Neuron (in vitro differentiated cells): ENCODE data around the gene TMEM38B.
"Not testable (repeated sequence)": the region's sequence is repeated elsewhere in the genome, so short reads cannot be mapped to it uniquely, and the experiment has no call there.

ENCODE experiments used
- H2AFZ ChIP-seq: one replicate; pipeline ENCODE4 v1.6.1; 2013; ENCODE audit warnings: low read depth, mild to moderate bottlenecking, inconsistent platforms, low read length, moderate library complexity
- H3K27me3 ChIP-seq: one replicate; pipeline ENCODE4 v1.6.1; 2013; ENCODE audit warnings: low read length; ENCODE audit not compliant: insufficient read depth
- H3K36me3 ChIP-seq: one replicate; pipeline ENCODE4 v1.6.1; 2013; ENCODE audit warnings: low read length; ENCODE audit not compliant: insufficient read depth
- H3K4me1 ChIP-seq: one replicate; pipeline ENCODE4 v1.6.1; 2013; ENCODE audit warnings: low read length; ENCODE audit not compliant: insufficient read depth
- H3K4me3 ChIP-seq: 2 replicates; pipeline ENCODE4 v1.5.1; 2013; ENCODE audit warnings: mild to moderate bottlenecking, low read length, moderate library complexity
- H3K9me3 ChIP-seq: one replicate; pipeline ENCODE4 v1.6.1; 2013; ENCODE audit warnings: low read length

The TMEM38B gene

DNA sequence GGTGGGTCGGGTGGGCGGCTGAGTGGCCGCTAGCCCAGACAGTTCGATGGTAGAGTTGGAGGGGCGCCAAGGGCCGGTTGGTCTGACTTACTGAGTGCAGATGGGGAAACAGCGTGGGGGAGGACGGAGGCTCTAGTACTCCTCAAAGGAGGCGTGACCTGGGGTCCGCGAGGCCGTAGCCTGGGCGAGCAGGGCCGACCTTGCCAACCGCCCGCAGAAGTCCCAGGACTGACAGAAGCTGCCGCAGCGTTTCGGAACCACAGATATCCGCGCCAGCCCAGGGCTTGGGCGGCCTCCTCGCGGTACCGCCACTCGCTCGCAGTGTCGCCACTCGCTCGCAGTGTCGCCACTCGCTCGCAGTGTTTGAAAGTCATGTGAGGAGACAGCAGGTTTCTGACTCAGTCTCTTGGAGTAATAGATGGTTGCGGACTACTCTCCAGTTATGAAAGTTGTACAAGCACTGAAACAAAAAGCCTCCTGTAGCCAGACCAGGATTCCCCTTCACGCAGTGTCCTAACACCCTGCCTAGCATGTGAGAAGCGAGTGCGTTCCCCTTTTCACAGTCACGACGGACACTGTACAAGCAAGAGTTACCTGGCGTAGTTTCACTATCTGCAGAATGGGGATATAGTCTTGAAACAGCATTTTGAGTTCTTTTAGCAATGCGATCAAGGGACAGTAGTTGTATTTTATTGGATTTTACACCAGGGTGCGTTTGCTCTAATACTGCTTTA lies 674 bp downstream of the TMEM38B start:
- Histone ChIP-seq H3K9me3 (no peaks in the 10 kb centered on the region), H3K36me3 (no peaks in the 10 kb centered on the region), H2AFZ (peak overlapping the region; percentile 80), H3K27me3 (no peaks in the 10 kb centered on the region), H3K4me3 (peak overlapping the region; percentile 65), H3K4me1 (peaks cover 18% of the 10 kb centered on the region)

DNA sequence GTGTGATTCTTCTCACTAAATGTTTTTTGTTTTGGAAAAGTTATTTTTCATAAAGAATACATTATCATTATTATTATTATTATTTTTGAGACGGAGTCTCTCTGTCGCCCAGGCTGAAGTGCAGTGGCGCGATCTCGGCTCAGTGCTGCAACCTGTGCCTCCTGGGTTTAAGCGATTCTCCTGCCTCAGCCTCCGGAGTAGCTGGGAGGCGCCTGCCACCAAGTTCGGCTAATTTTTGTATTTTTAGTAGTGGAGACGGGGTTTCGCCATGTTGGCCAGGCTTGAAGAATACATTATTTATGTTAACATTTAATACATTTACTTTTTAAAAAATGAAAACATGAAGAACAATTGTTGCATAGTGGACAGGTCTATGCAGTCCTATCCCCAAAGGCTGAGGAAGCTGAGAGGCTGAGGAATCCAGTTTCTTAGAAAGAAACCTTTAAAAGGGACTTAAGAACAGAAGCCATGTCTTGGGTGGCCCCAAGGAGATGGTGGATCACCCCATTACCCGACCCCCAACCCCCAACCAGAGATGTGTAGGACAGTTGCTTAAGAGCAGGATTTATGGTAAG lies 2.0 kb downstream of the TMEM38B start:
- H2AFZ ChIP-seq: no peak overlapping the region
- no peaks in the 10 kb centered on the region for H3K9me3 ChIP-seq
- no peaks in the 10 kb centered on the region for H3K27me3 ChIP-seq
- H3K4me1 ChIP-seq: peaks cover 18% of the 10 kb centered on the region
- H3K4me3 ChIP-seq: peak overlapping the region; percentile 65
- H3K36me3 ChIP-seq: no peaks in the 10 kb centered on the region

DNA sequence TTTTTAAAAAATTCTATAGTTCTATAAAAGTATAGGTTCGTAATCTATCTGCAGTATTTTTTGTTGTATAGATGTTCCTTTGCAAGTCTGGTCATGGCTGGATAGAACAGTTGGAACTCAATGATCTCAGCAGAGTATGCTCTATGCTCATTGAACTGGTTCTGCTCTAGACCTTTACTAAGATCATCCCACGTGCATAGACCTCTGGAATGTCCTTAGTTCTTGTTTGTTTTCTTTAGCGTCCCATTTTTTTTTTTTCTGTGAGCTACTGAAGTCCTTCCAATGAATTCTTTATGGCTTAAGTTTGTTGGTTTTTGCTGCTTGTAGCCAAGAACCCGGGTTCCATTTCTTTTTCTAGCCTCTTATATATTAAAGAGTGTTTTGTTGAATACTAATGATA lies 3.5 kb downstream of the TMEM38B start:
- peaks cover 18% of the 10 kb centered on the region for H3K4me1 ChIP-seq
- H3K4me3 ChIP-seq: no peak overlapping the region
- H3K36me3 ChIP-seq: no peaks in the 10 kb centered on the region
- H3K27me3 ChIP-seq: no peaks in the 10 kb centered on the region
- H2AFZ ChIP-seq: no peak overlapping the region
- H3K9me3 ChIP-seq: no peaks in the 10 kb centered on the region

DNA sequence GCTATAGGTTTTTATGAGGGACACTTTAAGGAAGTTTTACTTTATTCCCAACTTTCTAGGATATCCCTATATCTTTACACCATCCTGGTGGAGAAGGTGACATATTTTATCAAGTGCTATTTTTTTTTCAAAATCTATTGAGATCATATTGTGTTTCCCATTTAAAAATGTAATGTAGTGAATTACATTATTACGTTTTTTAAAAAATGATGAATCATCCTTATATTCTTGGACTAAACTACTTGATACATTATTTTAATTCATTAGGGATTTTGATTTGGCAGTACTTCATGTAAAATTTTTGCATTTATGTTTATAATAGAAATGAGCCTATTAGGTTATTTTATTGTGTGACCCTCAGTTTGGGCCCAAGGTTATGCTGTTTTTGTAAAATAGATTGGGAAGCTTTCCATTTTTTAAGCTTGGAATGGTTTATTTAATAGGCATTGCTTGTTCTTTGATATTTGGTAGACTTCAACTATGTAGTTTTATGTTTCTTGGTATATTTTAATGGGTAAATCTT lies 4.1 kb downstream of the TMEM38B start:
- Histone ChIP-seq H3K9me3 (no peaks in the 10 kb centered on the region), H3K4me1 (peaks cover 17% of the 10 kb centered on the region), H2AFZ (no peak overlapping the region)

DNA sequence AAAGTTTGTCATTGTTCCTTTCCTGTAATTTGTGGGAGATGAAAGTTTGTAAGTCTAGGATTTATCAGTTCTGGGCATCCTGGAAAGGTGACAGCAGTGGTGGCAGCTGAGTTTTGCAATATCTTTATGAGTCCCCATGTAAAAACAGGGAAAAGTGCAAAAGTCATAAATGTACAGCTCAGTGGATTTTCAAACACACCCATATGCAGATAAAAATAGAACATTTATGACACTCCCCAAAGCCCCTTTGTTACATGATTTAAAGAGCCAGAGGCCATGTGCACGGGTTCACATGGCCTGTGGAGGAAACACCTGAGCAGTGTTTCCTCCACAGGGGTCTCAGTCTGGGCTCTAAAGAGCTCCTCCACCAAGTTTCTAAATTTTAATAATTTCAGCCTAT lies 6.3 kb downstream of the TMEM38B start:
- no peaks in the 10 kb centered on the region for H3K9me3 ChIP-seq
- H3K4me3 ChIP-seq: no peak overlapping the region
- peaks cover 7% of the 10 kb centered on the region for H3K4me1 ChIP-seq
- no peak overlapping the region for H2AFZ ChIP-seq
- no peaks in the 10 kb centered on the region for H3K27me3 ChIP-seq
- H3K36me3 ChIP-seq: peaks cover 3% of the 10 kb centered on the region

More for the DNA sequence above, 4.1 kb downstream of the TMEM38B start:
- Histone ChIP-seq H3K4me3 (no peak overlapping the region), H3K36me3 (no peaks in the 10 kb centered on the region), H3K27me3 (no peaks in the 10 kb centered on the region)

DNA sequence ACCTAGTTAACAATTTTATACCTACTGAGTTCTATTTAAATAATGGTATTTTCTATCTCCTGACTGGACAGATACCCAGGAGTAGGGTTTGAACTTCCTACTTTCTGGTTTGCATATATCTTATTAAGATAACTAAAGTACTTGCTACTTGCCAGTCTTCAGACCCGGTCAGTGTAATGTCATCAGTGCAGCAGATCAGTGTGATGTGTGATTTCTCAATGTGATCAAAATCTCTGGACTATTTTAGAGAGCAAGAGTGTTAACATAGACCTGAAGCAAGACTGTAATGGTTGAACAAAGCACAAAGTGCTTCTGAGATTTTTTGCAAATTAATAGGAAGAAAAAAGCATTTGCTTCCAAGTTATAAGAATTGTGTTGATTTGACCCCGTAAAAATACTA lies 6.8 kb downstream of the TMEM38B start:
- H3K36me3 ChIP-seq: peaks cover 4% of the 10 kb centered on the region
- no peaks in the 10 kb centered on the region for H3K27me3 ChIP-seq

DNA sequence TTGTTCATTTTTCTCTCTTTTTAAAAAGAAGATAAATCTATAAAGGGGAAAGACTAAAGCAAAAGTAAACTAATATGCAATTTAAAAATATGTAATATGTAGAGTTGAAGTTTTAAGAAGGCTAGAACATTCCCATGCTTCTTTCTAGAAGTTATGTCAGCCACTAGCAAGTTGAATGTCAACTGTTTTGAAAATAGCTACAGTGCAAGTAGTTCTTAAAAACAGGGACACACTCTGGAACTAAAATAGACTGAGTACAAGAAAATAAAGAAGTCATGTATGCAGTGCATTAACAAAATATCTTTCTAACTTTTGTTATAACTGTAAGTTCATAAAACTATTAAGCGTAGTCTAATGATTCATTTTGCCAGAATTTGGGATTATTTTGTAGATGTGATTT lies 7.9 kb downstream of the TMEM38B start:
- H3K27me3 ChIP-seq: no peaks in the 10 kb centered on the region
- no peak overlapping the region for H2AFZ ChIP-seq
- no peak overlapping the region for H3K4me3 ChIP-seq
- peaks cover 2% of the 10 kb centered on the region for H3K4me1 ChIP-seq
- no peaks in the 10 kb centered on the region for H3K9me3 ChIP-seq
- H3K36me3 ChIP-seq: peaks cover 13% of the 10 kb centered on the region

More for the DNA sequence above, 6.8 kb downstream of the TMEM38B start:
- Histone ChIP-seq H3K4me1 (peaks cover 5% of the 10 kb centered on the region), H3K9me3 (no peaks in the 10 kb centered on the region), H3K4me3 (no peak overlapping the region), H2AFZ (no peak overlapping the region)

DNA sequence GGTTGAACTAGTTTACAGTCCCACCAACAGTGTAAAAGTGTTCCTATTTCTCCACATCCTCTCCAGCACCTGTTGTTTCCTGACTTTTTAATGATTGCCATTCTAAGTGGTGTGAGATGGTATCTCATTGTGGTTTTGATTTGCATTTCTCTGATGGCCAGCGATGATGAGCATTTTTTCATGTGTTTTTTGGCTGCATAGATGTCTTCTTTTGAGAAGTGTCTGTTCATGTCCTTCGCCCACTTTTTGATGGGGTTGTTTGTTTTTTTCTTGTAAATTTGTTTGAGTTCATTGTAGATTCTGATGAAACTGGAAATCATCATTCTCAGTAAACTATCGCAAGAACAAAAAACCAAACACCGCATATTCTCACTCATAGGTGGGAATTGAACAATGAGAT lies 9.3 kb downstream of the TMEM38B start:
- not testable (repeated sequence) for H3K4me1 ChIP-seq, H3K27me3 ChIP-seq, H3K4me3 ChIP-seq, H2AFZ ChIP-seq, H3K9me3 ChIP-seq
- peaks cover 13% of the 10 kb centered on the region for H3K36me3 ChIP-seq

DNA sequence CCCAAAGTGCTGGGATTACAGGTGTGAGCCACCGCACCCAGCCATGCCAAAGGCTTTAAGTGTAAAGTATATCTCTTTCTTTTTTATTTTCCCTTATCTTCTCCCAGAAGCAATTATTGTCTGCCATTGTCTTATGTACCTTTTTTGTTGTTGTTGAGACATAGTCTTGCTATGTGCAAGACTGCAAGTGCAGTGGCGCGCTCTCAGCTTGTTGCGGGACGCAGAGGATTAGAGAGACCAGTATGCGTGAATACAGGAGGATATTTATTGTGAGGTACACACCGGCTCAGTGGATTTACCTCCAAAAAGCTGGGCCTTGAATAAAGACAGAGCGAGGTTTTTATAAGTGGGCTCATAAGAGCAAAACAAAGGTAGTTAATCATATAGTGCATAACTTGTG lies 11.8 kb downstream of the TMEM38B start:
- Histone ChIP-seq H3K27me3 (no peaks in the 10 kb centered on the region), H3K4me3 (no peak overlapping the region), H3K36me3 (peaks cover 24% of the 10 kb centered on the region), H3K9me3 (peaks cover 4% of the 10 kb centered on the region), H3K4me1 (no peaks in the 10 kb centered on the region), H2AFZ (no peak overlapping the region)

DNA sequence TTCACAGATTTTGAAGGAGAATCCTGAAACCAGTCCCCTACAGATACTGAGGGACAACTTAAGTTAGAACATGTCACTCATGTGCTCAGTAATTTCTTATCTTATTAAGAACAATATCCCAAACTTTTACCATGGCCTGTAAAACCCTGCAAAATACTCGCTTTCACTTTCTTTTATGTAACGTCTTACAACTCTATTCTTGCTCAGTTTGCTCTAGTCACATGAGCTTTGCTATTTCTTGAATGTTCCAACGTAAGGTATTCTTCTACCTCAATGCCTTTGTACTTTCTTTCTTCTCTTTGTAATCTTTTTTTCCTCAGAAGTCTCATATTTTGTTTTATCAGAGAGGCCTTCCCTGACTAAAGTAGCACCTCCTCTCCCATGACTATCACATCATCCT lies 14.1 kb downstream of the TMEM38B start:
- no peak overlapping the region for H2AFZ ChIP-seq
- peaks cover 6% of the 10 kb centered on the region for H3K9me3 ChIP-seq
- H3K4me1 ChIP-seq: no peaks in the 10 kb centered on the region
- peaks cover 28% of the 10 kb centered on the region for H3K36me3 ChIP-seq
- H3K4me3 ChIP-seq: no peak overlapping the region
- H3K27me3 ChIP-seq: no peaks in the 10 kb centered on the region

DNA sequence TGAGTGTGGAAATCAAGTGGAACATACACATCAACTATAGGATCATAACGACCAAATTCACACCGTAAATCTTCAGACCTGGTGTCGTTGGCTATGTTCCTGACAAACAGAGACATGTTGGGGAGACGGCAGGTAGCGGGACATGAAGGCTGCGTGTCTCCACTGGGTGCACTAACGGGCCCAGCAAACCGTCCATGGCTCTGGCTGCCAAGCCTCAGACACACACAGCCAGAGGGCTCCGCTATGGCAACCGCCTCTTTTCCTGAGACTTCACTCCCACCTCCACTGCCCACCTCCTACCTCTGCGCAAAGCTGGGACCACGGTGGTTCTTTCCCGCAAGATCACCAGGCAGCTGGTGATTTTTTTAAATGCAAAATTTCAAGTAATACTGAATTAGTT lies 16.3 kb downstream of the TMEM38B start:
- Histone ChIP-seq H3K9me3 (peaks cover 16% of the 10 kb centered on the region), H3K4me3 (no peak overlapping the region), H3K36me3 (peaks cover 33% of the 10 kb centered on the region), H3K4me1 (no peaks in the 10 kb centered on the region), H2AFZ (no peak overlapping the region), H3K27me3 (no peaks in the 10 kb centered on the region)

DNA sequence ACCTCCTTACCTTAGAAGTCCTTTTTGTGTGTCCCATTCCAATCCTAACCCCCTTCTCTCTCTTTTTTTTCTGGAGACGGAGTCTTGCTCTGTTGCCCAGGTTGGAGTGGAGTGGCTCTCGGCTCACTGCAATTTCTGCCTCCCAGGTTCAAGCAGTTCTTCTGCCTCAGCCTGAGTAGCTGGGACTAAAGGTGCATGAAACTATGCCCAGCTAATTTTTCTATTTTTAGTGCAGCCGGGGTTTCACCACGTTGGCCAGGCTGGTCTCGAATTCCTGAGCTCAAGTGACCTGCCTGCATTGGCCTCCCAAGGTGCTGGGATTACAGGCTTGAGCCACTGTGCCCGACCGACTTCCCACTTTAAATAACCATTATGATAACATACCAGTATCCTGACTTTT lies 17.5 kb downstream of the TMEM38B start:
- H3K27me3 ChIP-seq: no peaks in the 10 kb centered on the region
- H3K4me1 ChIP-seq: no peaks in the 10 kb centered on the region
- H2AFZ ChIP-seq: no peak overlapping the region
- peaks cover 16% of the 10 kb centered on the region for H3K9me3 ChIP-seq
- H3K4me3 ChIP-seq: no peak overlapping the region
- peaks cover 25% of the 10 kb centered on the region for H3K36me3 ChIP-seq

DNA sequence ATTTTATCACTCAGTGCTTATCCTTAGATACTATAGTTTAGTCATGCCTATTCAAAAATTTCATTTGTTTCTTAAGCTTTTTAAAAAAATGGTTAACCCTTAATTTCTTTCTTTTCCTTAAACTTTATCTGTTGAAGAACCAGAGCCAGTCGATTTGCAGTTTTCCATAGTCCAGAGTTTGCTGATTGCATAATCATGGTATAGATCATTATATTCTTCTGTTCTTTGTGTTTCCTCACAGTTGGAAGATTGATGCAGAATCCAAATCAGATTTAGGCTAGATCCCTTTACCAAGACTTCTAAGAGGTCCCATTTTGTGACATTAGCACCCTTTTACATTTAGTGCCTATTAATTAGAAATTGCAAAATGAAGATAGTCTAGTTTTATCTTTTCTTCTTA lies 18.0 kb downstream of the TMEM38B start:
- H3K36me3 ChIP-seq: peaks cover 23% of the 10 kb centered on the region
- H3K9me3 ChIP-seq: peaks cover 16% of the 10 kb centered on the region
- H3K4me1 ChIP-seq: no peaks in the 10 kb centered on the region
- H3K4me3 ChIP-seq: no peak overlapping the region
- no peaks in the 10 kb centered on the region for H3K27me3 ChIP-seq
- no peak overlapping the region for H2AFZ ChIP-seq
